NCI-H1092 (cell line): Measurements from ENCODE around the gene NRCAM.
A peak's percentile ranks its signal among the peaks of the same experiment; 100 is the strongest.

Experiments used
- DNase-seq: peaks from one replicate; lab custom pipeline; 2025; lab: John Stamatoyannopoulos, UW

Gene NRCAM

GRCh38 chr7:108246227-108246837 lies 209.9 kb downstream of the NRCAM start:
- no peak for DNase-seq

GRCh38 chr7:108245523-108246226 lies 210.6 kb downstream of the NRCAM start:
- no peak for DNase-seq

- DNase-seq: no peak
Observed at GRCh38 chr7:108244110-108244509, 212.1 kb downstream of the NRCAM start.

- peak; percentile 87 for DNase-seq
Observed at GRCh38 chr7:108239501-108240225, 216.6 kb downstream of the NRCAM start.

- no peak for DNase-seq
Observed at GRCh38 chr7:108236681-108237415, 219.4 kb downstream of the NRCAM start.

- DNase-seq: no peak
Observed at GRCh38 chr7:108235451-108236061, 220.7 kb downstream of the NRCAM start.

GRCh38 chr7:108234971-108235450 lies 221.2 kb downstream of the NRCAM start:
- DNase-seq: no peak

- no peak for DNase-seq
Observed at GRCh38 chr7:108234281-108234680, 222.0 kb downstream of the NRCAM start.

GRCh38 chr7:108232076-108232475 lies 224.2 kb downstream of the NRCAM start:
- no peak for DNase-seq

- DNase-seq: no peak
Observed at GRCh38 chr7:108231221-108231620, 225.0 kb downstream of the NRCAM start.

GRCh38 chr7:108227366-108227765 lies 228.9 kb downstream of the NRCAM start:
- DNase-seq: no peak

- no peak for DNase-seq
Observed at GRCh38 chr7:108226816-108227299, 229.4 kb downstream of the NRCAM start.

- no peak for DNase-seq
Observed at GRCh38 chr7:108225531-108226181, 230.6 kb downstream of the NRCAM start.

- no peak for DNase-seq
Observed at GRCh38 chr7:108224387-108224786, 231.8 kb downstream of the NRCAM start.

- no peak for DNase-seq
Observed at GRCh38 chr7:108222236-108222892, 233.9 kb downstream of the NRCAM start.

- DNase-seq: peak; percentile 43
Observed at GRCh38 chr7:108211382-108212201, 244.6 kb downstream of the NRCAM start.

- DNase-seq: no peak
Observed at GRCh38 chr7:108210796-108211195, 245.4 kb downstream of the NRCAM start.

- DNase-seq: no peak
Observed at GRCh38 chr7:108205311-108205710, 250.9 kb downstream of the NRCAM start.

- no peak for DNase-seq
Observed at GRCh38 chr7:108204281-108204796, 251.9 kb downstream of the NRCAM start.
